HG03045 (cell line): Measurements from ENCODE around the gene GTF2H3.

Source experiments
- ATAC-seq: cut with Tn5 transposase; IDR thresholded peaks from one replicate; pipeline ENCODE4 v1.9.1; 2021; ENCODE audit warnings: mild to moderate bottlenecking, moderate library complexity; ENCODE audit not compliant: unreplicated experiment

The GTF2H3 gene

DNA sequence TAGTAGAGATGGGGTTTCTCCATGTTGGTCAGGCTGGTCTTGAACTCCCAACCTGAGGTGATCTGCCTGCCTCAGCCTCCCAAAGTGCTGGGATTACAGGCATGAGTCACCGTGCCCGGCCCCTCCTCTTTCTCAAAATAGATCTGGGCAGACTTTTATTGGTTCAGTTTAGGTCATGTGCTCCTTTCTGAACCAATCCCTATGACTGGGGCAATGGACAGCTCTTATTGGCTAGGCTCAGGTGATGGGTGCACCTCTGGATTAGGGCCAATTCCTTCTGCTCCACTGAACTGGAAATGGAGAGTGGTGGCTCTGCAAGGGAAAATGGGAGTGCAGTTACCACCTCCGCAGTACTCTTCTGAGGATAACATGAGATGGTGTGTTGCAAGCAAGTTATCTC, 72.3 kb downstream of the GTF2H3 start:
- ATAC-seq: no peak

DNA sequence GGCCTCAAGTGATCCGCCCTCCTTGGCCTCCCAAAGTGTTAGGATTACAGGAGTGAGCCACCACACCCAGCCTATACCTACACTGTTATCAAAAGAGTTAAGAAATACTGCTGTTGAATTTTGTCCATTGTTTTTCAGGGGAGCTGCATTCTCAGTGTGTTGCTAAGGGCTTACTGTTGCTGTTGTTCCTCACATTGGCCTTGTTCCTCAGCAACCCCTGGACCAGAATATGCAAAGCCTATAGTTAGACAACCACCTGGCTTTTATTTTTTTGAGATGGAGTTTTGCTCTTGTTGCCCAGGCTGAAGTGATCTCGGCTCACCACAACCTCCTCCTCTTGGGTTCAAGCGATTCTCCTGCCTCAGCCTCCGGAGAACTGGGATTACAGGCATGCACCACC, 73.8 kb downstream of the GTF2H3 start:
- ATAC-seq: no peak
